ENCODE measurements around the gene RIMBP2.

The RIMBP2 gene

GRCh38 chr12:130565189-130565588 is 150.9 kb downstream of the RIMBP2 start:
- no peak for TF ChIP-seq CTCF (conservative IDR thresholded peaks at IDR 0.05)
- no peak overlapping the region for H3K27ac ChIP-seq

DNA sequence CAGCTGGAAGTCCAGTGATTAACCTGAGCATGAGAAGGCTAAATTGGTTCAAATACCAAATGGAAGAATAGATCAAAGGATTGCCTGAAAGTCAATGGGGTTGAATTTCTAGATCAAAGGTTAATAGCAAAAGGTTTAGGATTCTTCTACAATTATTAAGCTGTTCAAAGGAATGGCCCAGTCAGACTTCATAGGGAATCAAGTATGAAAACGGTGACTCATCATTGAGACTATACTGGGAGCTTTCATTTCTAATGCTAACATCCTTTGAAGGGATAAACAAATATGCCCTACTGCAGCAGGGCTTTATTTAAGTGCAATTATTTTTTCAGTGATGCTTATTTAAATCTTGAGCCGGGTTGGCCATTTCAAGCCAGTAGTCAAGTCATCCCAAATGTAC is 152.8 kb downstream of the RIMBP2 start:
- TF ChIP-seq CTCF (conservative IDR thresholded peaks at IDR 0.05): no peak

DNA sequence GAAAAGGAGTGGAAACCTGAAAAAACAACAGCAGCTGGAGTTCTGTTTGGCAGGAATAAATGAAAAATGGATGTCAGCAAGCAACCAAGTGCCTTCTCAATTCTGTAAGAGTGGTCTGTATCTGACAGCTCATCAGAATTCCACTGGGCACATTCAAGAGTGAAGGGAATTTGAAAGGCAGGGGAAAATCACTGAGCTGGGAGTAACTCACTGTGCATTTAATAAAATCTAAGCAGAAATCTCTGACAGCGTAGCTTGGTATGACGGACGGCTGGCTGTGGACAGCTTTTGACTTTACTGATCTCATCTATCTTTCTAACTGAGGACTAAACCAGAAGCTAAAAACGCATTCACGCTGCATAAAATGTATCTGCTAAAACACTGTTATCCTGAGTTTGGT is 153.4 kb downstream of the RIMBP2 start:
- no peak overlapping the region for H3K27ac ChIP-seq
- no peak for TF ChIP-seq CTCF (conservative IDR thresholded peaks at IDR 0.05)

More for the DNA sequence above, 152.8 kb downstream of the RIMBP2 start:
- no peak overlapping the region for H3K27ac ChIP-seq

- no peak for TF ChIP-seq CTCF (conservative IDR thresholded peaks at IDR 0.05)
- no peak overlapping the region for H3K27ac ChIP-seq
Observed at GRCh38 chr12:130560321-130560720, 155.8 kb downstream of the RIMBP2 start.

DNA sequence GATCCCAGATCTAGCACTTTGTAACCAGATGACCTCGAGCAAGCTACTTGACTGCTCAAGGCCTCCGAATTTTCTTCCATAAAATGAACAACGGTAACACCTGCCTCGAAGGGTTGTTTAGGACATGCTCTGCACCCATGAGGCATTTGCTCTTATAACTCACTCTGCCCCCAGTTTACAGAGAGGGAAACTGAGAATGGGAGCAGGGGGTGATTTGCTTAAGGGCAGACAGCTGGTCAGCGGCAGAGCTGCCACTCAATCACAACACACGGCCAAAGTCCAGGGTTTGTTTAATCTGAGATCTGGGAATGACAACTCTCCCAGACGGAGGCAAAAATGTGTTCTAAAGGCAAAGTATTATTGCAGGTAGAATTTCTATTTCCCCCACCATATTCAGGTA is 156.3 kb downstream of the RIMBP2 start:
- H3K27ac ChIP-seq: no peak overlapping the region
- no peak for TF ChIP-seq CTCF (conservative IDR thresholded peaks at IDR 0.05)

- H3K27ac ChIP-seq: peak overlapping the region; percentile 26; the same call in 1 of the 2 replicates
- TF ChIP-seq CTCF (conservative IDR thresholded peaks at IDR 0.05): no peak
Observed at GRCh38 chr12:130557886-130558765, 158.0 kb downstream of the RIMBP2 start.

DNA sequence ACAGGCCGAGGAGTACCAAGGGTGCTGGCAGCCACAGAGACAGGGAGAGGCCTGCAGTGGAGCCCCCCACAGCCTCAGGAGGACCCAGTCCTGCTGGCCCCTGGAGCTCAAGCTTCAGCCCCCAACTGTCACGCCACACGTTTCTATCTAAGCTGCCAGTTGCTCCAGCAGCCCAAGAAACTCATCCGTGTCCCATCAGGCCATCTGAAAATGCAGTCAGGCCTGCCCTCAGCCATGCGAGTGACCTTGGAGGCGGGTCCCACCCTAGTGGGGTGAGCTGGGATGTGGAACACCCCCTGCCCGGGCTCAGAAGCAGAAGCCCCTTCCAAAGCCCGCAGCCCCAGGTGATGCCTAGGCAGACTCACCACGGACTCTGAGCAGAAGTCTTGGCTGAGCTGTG is 158.9 kb downstream of the RIMBP2 start:
- no peak for TF ChIP-seq CTCF (conservative IDR thresholded peaks at IDR 0.05)
- peak overlapping the region; percentile 70 for H3K27ac ChIP-seq

Data from VCaP (cell line).